ENCODE measurements around the gene TFIP11.

The TFIP11 gene

DNA sequence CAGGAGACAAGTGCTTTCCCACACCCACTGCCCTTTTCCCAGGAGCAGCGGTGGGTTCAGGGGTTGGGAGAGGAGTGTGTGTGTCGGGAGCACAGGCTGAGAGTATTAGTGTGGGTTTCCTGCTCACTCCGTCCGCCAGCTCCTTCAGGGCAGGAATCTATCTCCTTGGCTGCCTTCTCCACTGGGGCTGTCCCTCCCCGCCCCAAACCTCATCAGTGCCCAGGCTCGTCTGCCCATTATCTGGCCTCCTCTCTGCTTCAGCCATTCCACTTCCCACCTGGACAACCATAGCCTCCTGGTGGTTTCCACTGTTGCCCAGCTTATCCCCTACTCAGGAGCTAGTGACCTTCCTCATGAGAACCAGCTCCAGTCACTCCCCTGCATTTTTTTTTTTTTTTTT is 63.3 kb downstream of the TFIP11 start:
- H3K4me1 ChIP-seq, result no peaks in the 10 kb centered on the region; the same call in none of the 2 replicates
- TF ChIP-seq, protein P1, sequence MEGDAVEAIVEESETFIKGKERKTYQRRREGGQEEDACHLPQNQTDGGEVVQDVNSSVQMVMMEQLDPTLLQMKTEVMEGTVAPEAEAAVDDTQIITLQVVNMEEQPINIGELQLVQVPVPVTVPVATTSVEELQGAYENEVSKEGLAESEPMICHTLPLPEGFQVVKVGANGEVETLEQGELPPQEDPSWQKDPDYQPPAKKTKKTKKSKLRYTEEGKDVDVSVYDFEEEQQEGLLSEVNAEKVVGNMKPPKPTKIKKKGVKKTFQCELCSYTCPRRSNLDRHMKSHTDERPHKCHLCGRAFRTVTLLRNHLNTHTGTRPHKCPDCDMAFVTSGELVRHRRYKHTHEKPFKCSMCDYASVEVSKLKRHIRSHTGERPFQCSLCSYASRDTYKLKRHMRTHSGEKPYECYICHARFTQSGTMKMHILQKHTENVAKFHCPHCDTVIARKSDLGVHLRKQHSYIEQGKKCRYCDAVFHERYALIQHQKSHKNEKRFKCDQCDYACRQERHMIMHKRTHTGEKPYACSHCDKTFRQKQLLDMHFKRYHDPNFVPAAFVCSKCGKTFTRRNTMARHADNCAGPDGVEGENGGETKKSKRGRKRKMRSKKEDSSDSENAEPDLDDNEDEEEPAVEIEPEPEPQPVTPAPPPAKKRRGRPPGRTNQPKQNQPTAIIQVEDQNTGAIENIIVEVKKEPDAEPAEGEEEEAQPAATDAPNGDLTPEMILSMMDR (IDR thresholded peaks at IDR 0.05; ENCODE audit: low read depth, low read length), result no peak
- no peak for DNase-seq
- H3K36me3 ChIP-seq, result peaks cover 13% of the 10 kb centered on the region
- no peak overlapping the region for H3K4me3 ChIP-seq (ENCODE audit: low read depth, low read length)
- H3K27me3 ChIP-seq, result no peaks in the 10 kb centered on the region
- no peaks in the 10 kb centered on the region for H3K9me3 ChIP-seq

DNA sequence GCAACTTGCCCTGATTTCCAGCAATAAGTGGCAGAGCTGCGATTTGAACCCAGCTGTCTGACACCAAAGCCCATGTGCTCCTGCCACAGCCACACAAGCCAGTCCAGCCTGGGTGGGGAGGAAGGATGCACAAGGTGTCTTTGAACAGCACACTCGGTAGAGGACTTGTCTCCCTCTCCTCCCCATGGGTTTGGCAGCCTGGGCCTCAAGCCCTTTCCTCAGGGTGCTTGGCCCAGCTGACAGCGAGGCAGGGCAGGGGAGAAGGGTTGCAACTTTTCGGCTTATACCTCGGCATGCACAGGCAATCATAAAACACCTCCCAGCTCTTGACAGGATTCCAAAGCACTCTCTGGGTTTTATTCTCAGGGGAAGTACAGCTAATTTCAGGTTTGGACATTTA is 63.9 kb downstream of the TFIP11 start:
- TF ChIP-seq, protein P1 (IDR thresholded peaks at IDR 0.05; ENCODE audit: low read depth, low read length), result no peak
- DNase-seq, result no peak
- no peak overlapping the region for H3K4me3 ChIP-seq (ENCODE audit: low read depth, low read length)

DNA sequence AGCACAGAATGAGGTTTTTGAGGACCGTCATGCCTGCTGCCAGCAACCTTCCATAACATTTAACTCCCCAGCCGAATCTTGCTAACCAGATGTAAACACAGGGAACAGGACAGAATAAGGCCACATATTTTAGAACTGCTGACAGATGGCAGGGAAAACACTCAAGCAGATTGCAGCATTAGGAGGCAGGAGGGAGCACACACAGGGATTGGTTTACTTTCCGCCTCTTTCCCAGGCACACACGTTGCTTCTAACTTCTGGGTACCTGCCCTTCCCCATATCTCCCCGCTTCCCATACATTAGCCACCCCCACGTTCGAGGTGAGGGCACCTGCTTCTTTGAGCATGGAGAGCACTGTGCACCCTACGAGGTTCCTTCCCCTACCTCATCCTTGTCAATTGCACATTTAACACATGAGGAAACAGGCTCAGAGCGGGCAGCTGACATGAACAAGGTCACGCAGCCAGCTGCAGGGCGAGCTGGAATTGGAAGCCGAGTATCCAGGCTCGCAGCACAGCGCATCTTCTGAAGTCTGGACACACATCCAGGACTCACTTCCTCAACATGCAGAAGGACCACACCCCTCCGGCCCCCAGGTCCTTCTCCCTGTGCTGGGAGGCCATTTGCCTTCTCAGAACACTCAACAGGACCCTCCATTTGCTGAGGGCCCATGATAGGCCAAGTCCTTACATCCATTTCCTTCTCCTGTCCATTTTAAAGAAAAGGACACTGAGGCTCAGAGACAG is 64.5 kb downstream of the TFIP11 start:
- Histone ChIP-seq H3K4me3 (ENCODE audit: low read depth, low read length) (no peak overlapping the region), H3K36me3 (peaks cover 8% of the 10 kb centered on the region), H3K4me1 (no peaks in the 10 kb centered on the region; the same call in none of the 2 replicates), H3K9me3 (no peaks in the 10 kb centered on the region), H3K27me3 (no peaks in the 10 kb centered on the region)
- DNase-seq, result no peak
- TF ChIP-seq, protein P1 (IDR thresholded peaks at IDR 0.05; ENCODE audit: low read depth, low read length), result no peak

More for the DNA sequence above, 63.9 kb downstream of the TFIP11 start:
- H3K36me3 ChIP-seq, result peaks cover 13% of the 10 kb centered on the region
- H3K4me1 ChIP-seq, result no peaks in the 10 kb centered on the region; the same call in none of the 2 replicates
- no peaks in the 10 kb centered on the region for H3K27me3 ChIP-seq
- no peaks in the 10 kb centered on the region for H3K9me3 ChIP-seq

DNA sequence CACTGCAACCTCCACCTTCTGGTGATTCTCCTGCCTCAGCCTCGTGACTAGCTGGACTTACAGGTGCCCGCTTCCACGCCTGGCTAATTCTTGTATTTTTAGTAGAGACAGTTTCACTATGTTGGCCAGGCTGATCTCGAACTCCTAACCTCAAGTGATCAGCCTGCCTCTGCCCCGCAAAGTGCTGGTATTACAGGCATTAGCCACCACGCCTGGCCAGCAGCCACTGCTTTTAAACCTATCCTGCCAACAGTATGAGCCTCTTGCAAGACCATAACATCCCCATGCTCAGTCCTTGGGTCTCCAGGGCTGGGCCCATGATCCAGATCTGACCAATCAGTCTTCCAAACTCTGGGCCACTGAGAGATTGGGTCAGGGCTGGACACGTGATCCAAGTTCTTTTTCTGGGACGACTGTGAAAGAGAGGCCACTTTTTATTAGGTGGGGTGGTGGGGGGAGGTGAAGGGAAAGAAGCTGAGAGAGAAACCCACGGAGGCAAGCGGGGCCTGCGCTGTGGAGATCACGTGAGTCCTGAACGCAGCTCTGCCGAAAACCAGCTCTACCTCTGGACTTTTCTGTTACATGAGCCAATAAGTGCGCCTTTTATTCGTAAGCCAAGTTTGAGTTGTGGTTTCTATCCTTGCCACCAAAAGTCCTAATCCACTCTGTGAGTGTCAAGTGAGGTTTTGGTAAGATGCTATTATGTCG is 65.3 kb downstream of the TFIP11 start:
- no peaks in the 10 kb centered on the region for H3K9me3 ChIP-seq
- H3K4me1 ChIP-seq, result no peaks in the 10 kb centered on the region; the same call in none of the 2 replicates
- no peaks in the 10 kb centered on the region for H3K27me3 ChIP-seq
- no peak overlapping the region for H3K4me3 ChIP-seq (ENCODE audit: low read depth, low read length)
- DNase-seq, result no peak
- TF ChIP-seq, protein P1 (IDR thresholded peaks at IDR 0.05; ENCODE audit: low read depth, low read length), result no peak
- peaks cover under 1% of the 10 kb centered on the region for H3K36me3 ChIP-seq

- H3K27me3 ChIP-seq, result no peaks in the 10 kb centered on the region
- TF ChIP-seq, protein P1 (IDR thresholded peaks at IDR 0.05; ENCODE audit: low read depth, low read length), result no peak
- H3K4me3 ChIP-seq (ENCODE audit: low read depth, low read length), result no peak overlapping the region
- no peaks in the 10 kb centered on the region for H3K36me3 ChIP-seq
- H3K4me1 ChIP-seq, result no peaks in the 10 kb centered on the region; the same call in none of the 2 replicates
- no peak for DNase-seq
- no peaks in the 10 kb centered on the region for H3K9me3 ChIP-seq
These were observed 66.5 kb downstream of the TFIP11 start for GRCh38 chr22:26445577-26446275.

Measured in BE2C (cell line).